PC-9 (cell line): Measurements from ENCODE around the gene SMCHD1.

Experiments
- CTCF ChIP-seq: fragments of 200-600 bp; sonication (generic); conservative IDR thresholded peaks from 2 replicates; pipeline ENCODE4 v1.6.1; 2017; ENCODE audit warnings: mixed run types, antibody characterized with exemption, mild to moderate bottlenecking, moderate library complexity
- EZH2 ChIP-seq: fragments of 200-600 bp; sonication (generic); IDR thresholded peaks from 2 replicates; pipeline ENCODE4 v1.8.0; 2017; ENCODE audit warnings: antibody characterized with exemption, low read depth

- TF ChIP-seq CTCF: no peak
- no peak for TF ChIP-seq EZH2
Observed at GRCh38 chr18:2672872-2673271, 17.3 kb downstream of the SMCHD1 start.
